ENCODE measurements around the gene GRK2.

Gene GRK2

GRCh38 chr11:67280341-67280787 lies 14.1 kb downstream of the GRK2 start:
- TF ChIP-seq, protein P1, sequence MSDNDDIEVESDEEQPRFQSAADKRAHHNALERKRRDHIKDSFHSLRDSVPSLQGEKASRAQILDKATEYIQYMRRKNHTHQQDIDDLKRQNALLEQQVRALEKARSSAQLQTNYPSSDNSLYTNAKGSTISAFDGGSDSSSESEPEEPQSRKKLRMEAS (IDR thresholded peaks at IDR 0.05) = no peak
- TF ChIP-seq REST (IDR thresholded peaks at IDR 0.05; ENCODE audit: low read depth) (no peak), CEBPB (IDR thresholded peaks at IDR 0.05) (no peak), NFIC (IDR thresholded peaks at IDR 0.05) (no peak), CREB1 (IDR thresholded peaks at IDR 0.05; ENCODE audit: low read depth) (no peak)

- TF ChIP-seq RAD21 (IDR thresholded peaks at IDR 0.05; ENCODE audit: low read depth) = no peak
- no peak for TF ChIP-seq FOXM1 (IDR thresholded peaks at IDR 0.05; ENCODE audit: borderline replicate concordance, low read depth)
- TF ChIP-seq TEAD4 (IDR thresholded peaks at IDR 0.05) = no peak
- no peak for TF ChIP-seq TCF12 (IDR thresholded peaks at IDR 0.05; ENCODE audit: low read depth)
- TF ChIP-seq YY1 (IDR thresholded peaks at IDR 0.05; ENCODE audit: low read depth) = no peak
- no peak for TF ChIP-seq ZBTB7A (IDR thresholded peaks at IDR 0.05; ENCODE audit: low read depth)
- TF ChIP-seq CEBPB (IDR thresholded peaks at IDR 0.05) = no peak
- TF ChIP-seq TAF1 (IDR thresholded peaks at IDR 0.05; ENCODE audit: low read depth) = no peak
- TF ChIP-seq EP300 (IDR thresholded peaks at IDR 0.05; ENCODE audit: borderline replicate concordance) = no peak
- TF ChIP-seq EGR1 (IDR thresholded peaks at IDR 0.05) = no peak
- no peak for TF ChIP-seq NFIC (IDR thresholded peaks at IDR 0.05)
- TF ChIP-seq CREB1 (IDR thresholded peaks at IDR 0.05; ENCODE audit: low read depth) = no peak
- TF ChIP-seq, protein P1 (IDR thresholded peaks at IDR 0.05) = no peak
- TF ChIP-seq REST (IDR thresholded peaks at IDR 0.05; ENCODE audit: low read depth) = no peak
- TF ChIP-seq, protein P2, sequence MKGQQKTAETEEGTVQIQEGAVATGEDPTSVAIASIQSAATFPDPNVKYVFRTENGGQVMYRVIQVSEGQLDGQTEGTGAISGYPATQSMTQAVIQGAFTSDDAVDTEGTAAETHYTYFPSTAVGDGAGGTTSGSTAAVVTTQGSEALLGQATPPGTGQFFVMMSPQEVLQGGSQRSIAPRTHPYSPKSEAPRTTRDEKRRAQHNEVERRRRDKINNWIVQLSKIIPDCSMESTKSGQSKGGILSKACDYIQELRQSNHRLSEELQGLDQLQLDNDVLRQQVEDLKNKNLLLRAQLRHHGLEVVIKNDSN (IDR thresholded peaks at IDR 0.05) = no peak
These were observed 14.7 kb downstream of the GRK2 start for GRCh38 chr11:67280788-67281551.

DNA sequence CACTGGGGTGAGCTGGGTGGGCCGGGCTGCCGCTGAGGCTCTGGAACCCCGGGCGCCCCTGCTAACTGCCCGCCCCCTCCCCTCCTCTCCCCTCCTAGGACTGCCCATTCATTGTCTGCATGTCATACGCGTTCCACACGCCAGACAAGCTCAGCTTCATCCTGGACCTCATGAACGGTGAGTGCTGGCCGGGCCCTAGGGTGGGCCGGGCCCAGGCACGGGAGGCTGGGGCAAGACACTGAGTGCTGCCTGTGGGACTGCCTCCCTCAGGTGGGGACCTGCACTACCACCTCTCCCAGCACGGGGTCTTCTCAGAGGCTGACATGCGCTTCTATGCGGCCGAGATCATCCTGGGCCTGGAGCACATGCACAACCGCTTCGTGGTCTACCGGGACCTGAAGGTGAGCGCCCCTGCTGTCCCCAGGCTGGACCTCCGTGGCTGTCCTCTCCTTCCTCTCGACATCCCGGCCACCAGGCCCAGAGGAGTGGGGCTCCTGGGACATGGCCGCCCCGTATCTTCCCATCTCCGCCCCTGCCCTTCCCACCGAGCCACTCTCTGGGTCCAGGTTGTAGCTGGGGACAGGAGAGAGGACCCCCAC lies 15.4 kb downstream of the GRK2 start:
- TF ChIP-seq, protein P2 (IDR thresholded peaks at IDR 0.05) = no peak
- TF ChIP-seq TCF12 (IDR thresholded peaks at IDR 0.05; ENCODE audit: low read depth) = no peak

DNA sequence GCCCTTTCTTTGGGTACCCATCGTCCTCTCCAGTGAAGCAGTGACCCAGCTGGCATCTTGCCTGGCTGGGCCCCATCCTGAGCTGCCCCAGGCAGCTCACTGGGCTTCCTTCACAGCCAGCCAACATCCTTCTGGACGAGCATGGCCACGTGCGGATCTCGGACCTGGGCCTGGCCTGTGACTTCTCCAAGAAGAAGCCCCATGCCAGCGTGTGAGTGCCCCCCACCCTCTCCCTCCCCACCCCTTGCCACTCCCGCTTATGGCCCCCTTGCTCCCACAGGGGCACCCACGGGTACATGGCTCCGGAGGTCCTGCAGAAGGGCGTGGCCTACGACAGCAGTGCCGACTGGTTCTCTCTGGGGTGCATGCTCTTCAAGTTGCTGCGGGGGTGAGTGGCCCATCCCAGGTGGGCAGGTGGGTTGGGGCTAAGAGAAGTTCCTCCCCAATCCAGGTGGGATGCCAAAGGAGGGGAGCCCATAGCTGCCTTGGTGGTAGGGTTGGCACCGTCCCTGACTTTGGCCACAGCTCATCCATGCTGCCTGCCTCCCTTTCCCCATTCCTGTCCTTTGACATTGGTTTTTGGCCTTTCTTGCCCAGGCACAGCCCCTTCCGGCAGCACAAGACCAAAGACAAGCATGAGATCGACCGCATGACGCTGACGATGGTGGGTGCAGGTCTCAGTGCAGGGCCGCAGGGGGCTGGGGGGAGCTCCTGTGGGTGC lies 16.0 kb downstream of the GRK2 start:
- no peak for TF ChIP-seq EP300 (IDR thresholded peaks at IDR 0.05; ENCODE audit: borderline replicate concordance)
- no peak for TF ChIP-seq REST (IDR thresholded peaks at IDR 0.05; ENCODE audit: low read depth)
- TF ChIP-seq, protein P1 (IDR thresholded peaks at IDR 0.05) = no peak
- no peak for TF ChIP-seq CREB1 (IDR thresholded peaks at IDR 0.05; ENCODE audit: low read depth)
- TF ChIP-seq CEBPB (IDR thresholded peaks at IDR 0.05) = no peak
- TF ChIP-seq YY1 (IDR thresholded peaks at IDR 0.05; ENCODE audit: low read depth) = no peak
- TF ChIP-seq, protein P2 (IDR thresholded peaks at IDR 0.05) = no peak
- TF ChIP-seq ZBTB7A (IDR thresholded peaks at IDR 0.05; ENCODE audit: low read depth) = no peak
- no peak for TF ChIP-seq NFIC (IDR thresholded peaks at IDR 0.05)
- TF ChIP-seq EGR1 (IDR thresholded peaks at IDR 0.05) = no peak
- no peak for TF ChIP-seq TEAD4 (IDR thresholded peaks at IDR 0.05)
- TF ChIP-seq FOXM1 (IDR thresholded peaks at IDR 0.05; ENCODE audit: borderline replicate concordance, low read depth) = no peak
- TF ChIP-seq TCF12 (IDR thresholded peaks at IDR 0.05; ENCODE audit: low read depth) = no peak
- TF ChIP-seq TAF1 (IDR thresholded peaks at IDR 0.05; ENCODE audit: low read depth) = no peak
- TF ChIP-seq RAD21 (IDR thresholded peaks at IDR 0.05; ENCODE audit: low read depth) = no peak
